Measurements from ENCODE around the gene CPHXL2.

- TF ChIP-seq CTCF (IDR thresholded peaks at IDR 0.05) (no peak), POLR2AphosphoS5 (IDR thresholded peaks at IDR 0.05; ENCODE audit: insufficient read depth in 1 of 2, low read depth in 1 of 2) (no peak), POLR2A (IDR thresholded peaks at IDR 0.05) (no peak)
Measured at GRCh38 chr16:75624921-75625334, 51.9 kb downstream of the CPHXL2 start.

Measured in vagina (tissue), 2 donors.